KMS-11 (cell line): ENCODE data around the gene PTGDR2.

Source experiments
- H2AFZ ChIP-seq: fragments of 200-600 bp; sonication (generic); 2 replicates; pipeline ENCODE4 v1.6.1; 2016; ENCODE audit warnings: antibody characterized with exemption, mixed run types, low read depth
- H3K27ac ChIP-seq: fragments of 200-600 bp; sonication (generic); 2 replicates; pipeline ENCODE4 v1.6.1; 2016; ENCODE audit warnings: mild to moderate bottlenecking, mixed run types
- H3K27me3 ChIP-seq: fragments of 200-600 bp; sonication (generic); 2 replicates; pipeline ENCODE4 v1.6.1; 2017; ENCODE audit warnings: mild to moderate bottlenecking, low read depth, mixed run types, moderate library complexity; ENCODE audit not compliant: insufficient read depth
- H3K36me3 ChIP-seq: fragments of 200-600 bp; sonication (generic); 2 replicates; pipeline ENCODE4 v1.6.1; 2017; ENCODE audit warnings: mild to moderate bottlenecking, mixed run types; ENCODE audit not compliant: insufficient read depth
- H3K4me1 ChIP-seq: fragments of 200-600 bp; sonication (generic); 2 replicates; pipeline ENCODE4 v1.6.1; 2016; ENCODE audit warnings: mild to moderate bottlenecking, low read depth, mixed run types; ENCODE audit not compliant: poor library complexity, severe bottlenecking
- H3K4me2 ChIP-seq: fragments of 200-600 bp; sonication (generic); 2 replicates; pipeline ENCODE4 v1.7.0; 2016; ENCODE audit warnings: mild to moderate bottlenecking, mixed run types
- H3K4me3 ChIP-seq: fragments of 200-600 bp; sonication (generic); IDR thresholded peaks from 2 replicates; pipeline ENCODE4 v1.6.1; 2017; ENCODE audit warnings: low read depth, low read length, mixed read lengths; ENCODE audit not compliant: insufficient read depth
- H3K79me2 ChIP-seq: fragments of 200-600 bp; sonication (generic); 2 replicates; pipeline ENCODE4 v1.6.1; 2016; ENCODE audit warnings: low read depth, mixed run types; ENCODE audit not compliant: insufficient read depth
- H3K9ac ChIP-seq: fragments of 200-600 bp; sonication (generic); 2 replicates; pipeline ENCODE4 v1.6.1; 2016; ENCODE audit warnings: mild to moderate bottlenecking, mixed run types
- H4K20me1 ChIP-seq: fragments of 200-600 bp; sonication (generic); 2 replicates; pipeline ENCODE4 v1.6.1; 2016; ENCODE audit warnings: mild to moderate bottlenecking, mixed run types; ENCODE audit not compliant: insufficient read depth
- CTCF ChIP-seq: fragments of 200-600 bp; sonication (generic); conservative IDR thresholded peaks from 2 replicates; pipeline ENCODE4 v1.6.1; 2017; ENCODE audit warnings: low read depth, mild to moderate bottlenecking, antibody characterized with exemption, low read length, moderate library complexity, mixed read lengths

Gene PTGDR2

GRCh38 chr11:60852982-60853950, 2.5 kb downstream of the PTGDR2 start:
- no peaks in the 10 kb centered on the region for H3K27me3 ChIP-seq
- H2AFZ ChIP-seq = no peak overlapping the region
- no peaks in the 10 kb centered on the region for H3K79me2 ChIP-seq
- H3K36me3 ChIP-seq = peaks cover 6% of the 10 kb centered on the region; the same call in 1 of the 2 replicates
- H3K27ac ChIP-seq = no peak overlapping the region
- no peaks in the 10 kb centered on the region for H3K4me1 ChIP-seq
- no peak overlapping the region for H3K9ac ChIP-seq
- H4K20me1 ChIP-seq = no peaks in the 10 kb centered on the region
- H3K4me2 ChIP-seq = no peak overlapping the region
- H3K4me3 ChIP-seq = no peak overlapping the region
- no peak for TF ChIP-seq CTCF

DNA sequence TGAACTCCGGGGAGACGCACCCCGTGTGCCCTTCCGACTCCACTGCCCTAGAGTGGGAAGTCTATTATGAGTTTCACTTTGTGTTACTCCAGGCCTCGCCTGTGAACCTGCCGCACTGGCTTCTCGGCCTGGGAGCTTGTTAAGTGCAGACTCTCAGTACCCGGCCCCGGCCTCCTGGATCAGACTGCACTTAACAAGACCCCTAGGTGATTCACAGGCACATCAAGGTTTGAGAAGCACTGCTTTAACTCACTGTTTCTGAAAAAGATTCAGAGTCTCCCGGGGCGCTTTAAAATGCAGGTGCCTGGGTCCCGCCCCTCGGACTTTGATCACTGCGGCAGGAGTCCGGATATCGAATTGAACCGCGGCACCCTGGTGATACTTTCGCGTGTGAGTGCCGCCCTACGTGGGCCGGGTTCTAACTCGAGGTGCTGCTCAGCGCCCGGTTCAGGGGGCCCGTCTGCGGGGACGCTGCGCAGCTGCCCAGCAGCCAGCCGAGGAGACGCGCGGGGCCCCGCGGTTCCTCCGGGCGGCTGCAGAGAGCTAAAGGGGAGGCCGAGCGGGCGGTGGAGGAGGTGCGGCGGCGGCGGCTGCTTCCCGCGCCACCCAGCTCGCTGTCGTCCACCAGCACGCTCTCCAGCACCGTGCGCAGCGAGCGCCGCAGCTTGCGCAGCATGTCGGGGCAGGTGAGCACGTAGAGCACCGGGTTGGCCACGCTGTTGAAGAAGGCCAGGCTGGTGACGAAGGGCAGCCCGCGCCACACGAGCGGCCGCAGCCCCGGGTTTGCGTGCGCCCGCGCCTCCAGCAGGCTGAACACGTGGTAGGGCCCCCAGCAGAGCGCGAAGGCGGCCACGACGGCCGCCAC, 3.4 kb downstream of the PTGDR2 start:
- Histone ChIP-seq H3K4me3 (no peak overlapping the region), H2AFZ (no peak overlapping the region), H3K79me2 (peaks cover 5% of the 10 kb centered on the region), H3K27ac (no peak overlapping the region), H4K20me1 (no peaks in the 10 kb centered on the region), H3K4me2 (no peak overlapping the region), H3K4me1 (no peaks in the 10 kb centered on the region), H3K36me3 (peaks cover 6% of the 10 kb centered on the region; the same call in 1 of the 2 replicates), H3K9ac (no peak overlapping the region), H3K27me3 (no peaks in the 10 kb centered on the region)
- no peak for TF ChIP-seq CTCF

GRCh38 chr11:60851327-60852104, 4.2 kb downstream of the PTGDR2 start:
- Histone ChIP-seq H3K36me3 (peaks cover 6% of the 10 kb centered on the region; the same call in 1 of the 2 replicates), H3K4me1 (no peaks in the 10 kb centered on the region), H3K27me3 (no peaks in the 10 kb centered on the region), H4K20me1 (no peaks in the 10 kb centered on the region), H3K79me2 (peaks cover 13% of the 10 kb centered on the region), H2AFZ (no peak overlapping the region), H3K4me2 (no peak overlapping the region), H3K4me3 (no peak overlapping the region), H3K27ac (no peak overlapping the region), H3K9ac (no peak overlapping the region)
- TF ChIP-seq CTCF = no peak
